Heart left ventricle (tissue), 13 donors: ENCODE measurements around the gene TAS1R2.

Source experiments
- POLR2A ChIP-seq, 2 donors: fragments of 450-650 bp; IDR thresholded peaks; one replicate each; pipeline ENCODE4 v1.6.1; 2017; ENCODE audit warnings: antibody characterized with exemption in 2 of 2, mild to moderate bottlenecking in 2 of 2, moderate library complexity in 2 of 2
- TF ChIP-seq, protein P1 (sequence below), 12 donors: fragments of 200-600 bp; sonication (generic) in 4 of 12; IDR thresholded peaks; one replicate each; pipeline versions ENCODE4 v1.5.0 to v1.8.0; 2018 to 2022; ENCODE audit warnings: antibody characterized with exemption in 12 of 12, mild to moderate bottlenecking in 5 of 12
- donor health status: ischemic (EF 13 %, LVEDD 7.1; RV severe dilation, severe dysfunction).
- donor health status: DM: no; HTN: yes; CAD: no.
- donor health status: DM: no; HTN: no; CAD: no.
- donor health status: ischemic (EF 25% LVEDD 6.9; RV normal size, moderate dysfunction).
- donor health status: ischemic (EF 25% LVEDD 5.7; RV mildly dilated, moderate dysfunction).
- donor health status: ischemic (EF 35%, LVEDD 5.7; RV mildly dilated, moderate dysfunction).
- donor health status: nonischemic (EF 11% LVEDD 7.7; RV severe dilation, severe dysfunction).
- donor health status: DM: yes; HTN: yes; CAD: no.
- donor health status: PGD.
- donor health status: ischemic (EF 29% LVEDD 5.4; RV normal size, mild dysfunction).
- donor health status: nonischemic (EF 23%, LVEDD 6.1; RV moderate dilation, normal function).

DNA sequence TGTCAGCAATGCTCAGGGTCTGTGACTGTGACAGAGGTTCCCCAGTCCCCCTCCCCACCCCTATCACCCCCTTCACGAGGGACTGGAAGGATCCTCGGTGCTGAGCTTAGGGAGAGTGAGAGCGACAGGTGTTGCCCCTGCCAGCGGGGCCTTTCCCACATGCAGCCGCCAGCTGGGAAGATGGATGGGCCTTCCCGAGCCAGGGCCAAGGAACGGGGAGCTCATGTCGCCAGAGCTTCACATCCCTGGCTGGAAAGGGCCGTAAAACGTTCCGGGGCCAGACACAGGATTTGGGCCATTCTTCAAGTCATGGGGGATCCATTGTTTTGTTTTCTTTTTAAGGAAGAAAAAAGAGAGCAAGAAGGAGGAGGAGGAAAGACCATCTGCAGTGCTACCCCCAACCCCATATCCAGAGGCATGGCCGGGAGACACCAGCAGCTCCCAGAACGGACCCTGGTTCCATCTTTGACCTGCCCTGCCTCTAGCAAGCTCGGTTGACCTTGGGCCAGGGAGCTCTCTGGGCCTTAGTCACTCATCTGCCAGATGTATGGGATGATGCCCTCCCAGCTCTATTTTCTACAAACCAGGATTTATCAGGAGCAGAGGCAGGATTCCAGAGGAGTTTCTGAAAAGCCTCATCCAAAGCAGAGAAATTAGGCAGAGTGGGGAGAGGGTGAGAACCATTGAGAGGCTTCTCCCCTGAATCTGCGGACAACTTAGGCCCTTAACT is 54.1 kb downstream of the TAS1R2 start:
- TF ChIP-seq, protein P1, sequence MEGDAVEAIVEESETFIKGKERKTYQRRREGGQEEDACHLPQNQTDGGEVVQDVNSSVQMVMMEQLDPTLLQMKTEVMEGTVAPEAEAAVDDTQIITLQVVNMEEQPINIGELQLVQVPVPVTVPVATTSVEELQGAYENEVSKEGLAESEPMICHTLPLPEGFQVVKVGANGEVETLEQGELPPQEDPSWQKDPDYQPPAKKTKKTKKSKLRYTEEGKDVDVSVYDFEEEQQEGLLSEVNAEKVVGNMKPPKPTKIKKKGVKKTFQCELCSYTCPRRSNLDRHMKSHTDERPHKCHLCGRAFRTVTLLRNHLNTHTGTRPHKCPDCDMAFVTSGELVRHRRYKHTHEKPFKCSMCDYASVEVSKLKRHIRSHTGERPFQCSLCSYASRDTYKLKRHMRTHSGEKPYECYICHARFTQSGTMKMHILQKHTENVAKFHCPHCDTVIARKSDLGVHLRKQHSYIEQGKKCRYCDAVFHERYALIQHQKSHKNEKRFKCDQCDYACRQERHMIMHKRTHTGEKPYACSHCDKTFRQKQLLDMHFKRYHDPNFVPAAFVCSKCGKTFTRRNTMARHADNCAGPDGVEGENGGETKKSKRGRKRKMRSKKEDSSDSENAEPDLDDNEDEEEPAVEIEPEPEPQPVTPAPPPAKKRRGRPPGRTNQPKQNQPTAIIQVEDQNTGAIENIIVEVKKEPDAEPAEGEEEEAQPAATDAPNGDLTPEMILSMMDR (IDR thresholded peaks at IDR 0.05), result no peak
- no peak for TF ChIP-seq POLR2A (IDR thresholded peaks at IDR 0.05)
